ENCODE results near the gene ABHD12. TPM values are rescaled to one million over a fixed set of nuclear protein-coding genes. Genes with fewer than 3 reads are reported as not detected.

The ABHD12 gene
- total RNA-seq, 1 donor from 2014 or later, result 42.9 TPM

- H3K9me3 Mint-ChIP-seq (ENCODE audit: unreplicated experiment), result no peaks in the 10 kb centered on the region
- H3K27ac Mint-ChIP-seq (ENCODE audit: unreplicated experiment), result no peak overlapping the region
- H3K36me3 Mint-ChIP-seq (ENCODE audit: unreplicated experiment), result peaks cover 60% of the 10 kb centered on the region
- TF ChIP-seq, protein P1, sequence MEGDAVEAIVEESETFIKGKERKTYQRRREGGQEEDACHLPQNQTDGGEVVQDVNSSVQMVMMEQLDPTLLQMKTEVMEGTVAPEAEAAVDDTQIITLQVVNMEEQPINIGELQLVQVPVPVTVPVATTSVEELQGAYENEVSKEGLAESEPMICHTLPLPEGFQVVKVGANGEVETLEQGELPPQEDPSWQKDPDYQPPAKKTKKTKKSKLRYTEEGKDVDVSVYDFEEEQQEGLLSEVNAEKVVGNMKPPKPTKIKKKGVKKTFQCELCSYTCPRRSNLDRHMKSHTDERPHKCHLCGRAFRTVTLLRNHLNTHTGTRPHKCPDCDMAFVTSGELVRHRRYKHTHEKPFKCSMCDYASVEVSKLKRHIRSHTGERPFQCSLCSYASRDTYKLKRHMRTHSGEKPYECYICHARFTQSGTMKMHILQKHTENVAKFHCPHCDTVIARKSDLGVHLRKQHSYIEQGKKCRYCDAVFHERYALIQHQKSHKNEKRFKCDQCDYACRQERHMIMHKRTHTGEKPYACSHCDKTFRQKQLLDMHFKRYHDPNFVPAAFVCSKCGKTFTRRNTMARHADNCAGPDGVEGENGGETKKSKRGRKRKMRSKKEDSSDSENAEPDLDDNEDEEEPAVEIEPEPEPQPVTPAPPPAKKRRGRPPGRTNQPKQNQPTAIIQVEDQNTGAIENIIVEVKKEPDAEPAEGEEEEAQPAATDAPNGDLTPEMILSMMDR (IDR thresholded peaks at IDR 0.05), result no peak
- H3K4me3 Mint-ChIP-seq (ENCODE audit: unreplicated experiment), result no peak overlapping the region
- no peak for DNase-seq (ENCODE audit: extremely low spot score, unreplicated experiment)
- no peaks in the 10 kb centered on the region for H3K4me1 Mint-ChIP-seq (ENCODE audit: unreplicated experiment)
- no peaks in the 10 kb centered on the region for H3K27me3 Mint-ChIP-seq (ENCODE audit: unreplicated experiment)
Observed at GRCh38 chr20:25286917-25287316, 103.7 kb downstream of the ABHD12 start.

GRCh38 chr20:25285856-25286798, 104.5 kb downstream of the ABHD12 start:
- DNase-seq (ENCODE audit: extremely low spot score, unreplicated experiment), result no peak
- H3K27me3 Mint-ChIP-seq (ENCODE audit: unreplicated experiment), result no peaks in the 10 kb centered on the region

GRCh38 chr20:25285091-25285647, 105.5 kb downstream of the ABHD12 start:
- H3K4me3 Mint-ChIP-seq (ENCODE audit: unreplicated experiment), result no peak overlapping the region
- no peaks in the 10 kb centered on the region for H3K4me1 Mint-ChIP-seq (ENCODE audit: unreplicated experiment)
- no peak for DNase-seq (ENCODE audit: extremely low spot score, unreplicated experiment)
- H3K9me3 Mint-ChIP-seq (ENCODE audit: unreplicated experiment), result no peaks in the 10 kb centered on the region
- TF ChIP-seq, protein P1 (IDR thresholded peaks at IDR 0.05), result no peak
- no peaks in the 10 kb centered on the region for H3K27me3 Mint-ChIP-seq (ENCODE audit: unreplicated experiment)
- H3K27ac Mint-ChIP-seq (ENCODE audit: unreplicated experiment), result no peak overlapping the region
- peaks cover 55% of the 10 kb centered on the region for H3K36me3 Mint-ChIP-seq (ENCODE audit: unreplicated experiment)

More at GRCh38 chr20:25285856-25286798, 104.5 kb downstream of the ABHD12 start:
- TF ChIP-seq, protein P1 (IDR thresholded peaks at IDR 0.05), result no peak
- Mint-ChIP-seq H3K4me1 (ENCODE audit: unreplicated experiment) (no peaks in the 10 kb centered on the region), H3K27ac (ENCODE audit: unreplicated experiment) (no peak overlapping the region), H3K36me3 (ENCODE audit: unreplicated experiment) (peaks cover 55% of the 10 kb centered on the region), H3K4me3 (ENCODE audit: unreplicated experiment) (no peak overlapping the region), H3K9me3 (ENCODE audit: unreplicated experiment) (no peaks in the 10 kb centered on the region)

- H3K4me1 Mint-ChIP-seq (ENCODE audit: unreplicated experiment), result no peaks in the 10 kb centered on the region
- H3K36me3 Mint-ChIP-seq (ENCODE audit: unreplicated experiment), result peaks cover 49% of the 10 kb centered on the region
- no peak overlapping the region for H3K4me3 Mint-ChIP-seq (ENCODE audit: unreplicated experiment)
- no peak overlapping the region for H3K27ac Mint-ChIP-seq (ENCODE audit: unreplicated experiment)
- TF ChIP-seq, protein P1 (IDR thresholded peaks at IDR 0.05), result no peak
- no peaks in the 10 kb centered on the region for H3K27me3 Mint-ChIP-seq (ENCODE audit: unreplicated experiment)
- DNase-seq (ENCODE audit: extremely low spot score, unreplicated experiment), result no peak
- no peaks in the 10 kb centered on the region for H3K9me3 Mint-ChIP-seq (ENCODE audit: unreplicated experiment)
Observed at GRCh38 chr20:25284131-25284601, 106.5 kb downstream of the ABHD12 start.
